Mononuclear cell (primary cell): Measurements from ENCODE around the gene EHBP1. TPM values are rescaled to one million over a fixed set of nuclear protein-coding genes. Genes with fewer than 3 reads are reported as not detected.

Experiments used
- H3K27me3 ChIP-seq: 2 replicates; pipeline ENCODE4 v1.6.0; 2011; ENCODE audit warnings: low read length, control low read depth; ENCODE audit not compliant: insufficient read depth
- H3K4me1 ChIP-seq: 2 replicates; pipeline ENCODE4 v1.5.1; 2011; ENCODE audit warnings: mild to moderate bottlenecking, low read length, control low read depth; ENCODE audit not compliant: insufficient read depth
- H3K4me3 ChIP-seq: 2 replicates; pipeline ENCODE4 v1.5.1; 2011; ENCODE audit warnings: mild to moderate bottlenecking, low read length, moderate library complexity
- H3K9me3 ChIP-seq: 2 replicates; pipeline ENCODE4 v1.5.1; 2011; ENCODE audit warnings: low read depth, mild to moderate bottlenecking, control low read depth, low read length
- total RNA-seq: library from RNA; depleted of rRNA; stranded (reverse); fragments of >200 nt; gene quantifications from one replicate; pipeline ENCODE4 v1.2.3, GENCODE V29; 2012

EHBP1 gene
- total RNA-seq, 1 donor: 31.6 TPM

DNA sequence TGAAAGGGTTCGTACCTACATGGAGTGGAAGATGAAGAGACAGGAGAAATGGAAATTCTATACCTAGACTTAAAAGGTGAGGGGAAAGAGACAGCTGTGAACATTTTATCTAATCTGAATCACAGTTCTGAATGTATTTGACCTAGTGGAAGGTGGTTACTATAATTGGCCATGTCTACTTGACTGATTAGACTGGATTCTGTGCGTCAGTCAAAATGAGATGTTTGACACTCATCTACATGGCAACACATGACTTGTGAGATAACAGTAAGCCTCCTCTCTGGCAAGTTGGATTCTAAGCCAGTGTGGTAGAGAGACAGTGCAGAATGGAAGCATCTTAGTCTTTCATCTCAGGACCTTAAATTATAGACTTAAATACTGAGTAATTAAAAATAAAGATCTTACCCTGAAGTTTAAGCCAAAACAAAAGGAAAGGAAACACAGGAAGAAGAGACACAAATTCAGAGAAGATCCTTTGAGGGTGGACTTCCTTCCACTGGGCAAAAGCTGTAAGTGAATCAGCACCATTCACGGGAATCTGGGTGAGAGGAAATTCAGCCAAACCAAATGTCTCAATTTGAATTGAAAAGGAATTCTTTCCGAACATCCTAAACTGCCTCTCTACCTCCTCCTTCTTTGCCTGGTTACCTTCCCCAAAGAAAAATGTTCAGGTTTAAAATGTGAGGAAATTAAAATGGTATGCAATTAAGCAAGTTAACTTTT lies 121.6 kb downstream of the EHBP1 start:
- no peaks in the 10 kb centered on the region for H3K4me1 ChIP-seq
- no peak overlapping the region for H3K4me3 ChIP-seq
- no peaks in the 10 kb centered on the region for H3K9me3 ChIP-seq
- no peaks in the 10 kb centered on the region for H3K27me3 ChIP-seq

DNA sequence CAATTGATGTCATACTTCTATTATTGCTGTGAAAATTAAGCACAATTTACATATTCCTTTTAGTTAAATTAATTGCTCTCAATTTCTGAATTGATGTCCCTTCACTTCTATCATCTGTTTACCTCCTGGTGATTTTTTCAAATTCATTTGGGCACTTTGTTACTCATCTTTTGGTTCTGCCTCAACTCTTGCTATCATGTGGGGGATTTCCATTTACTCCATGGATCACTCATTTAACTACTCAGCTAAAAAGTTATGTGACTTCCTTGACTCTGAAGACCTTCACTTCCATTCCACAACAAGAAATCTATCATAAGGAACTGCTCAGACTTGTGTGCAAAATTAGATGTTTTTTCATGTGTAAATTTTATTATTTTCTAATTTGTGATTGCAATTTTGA lies 126.2 kb downstream of the EHBP1 start:
- Histone ChIP-seq H3K4me3 (no peak overlapping the region), H3K4me1 (no peaks in the 10 kb centered on the region), H3K27me3 (no peaks in the 10 kb centered on the region), H3K9me3 (no peaks in the 10 kb centered on the region)

DNA sequence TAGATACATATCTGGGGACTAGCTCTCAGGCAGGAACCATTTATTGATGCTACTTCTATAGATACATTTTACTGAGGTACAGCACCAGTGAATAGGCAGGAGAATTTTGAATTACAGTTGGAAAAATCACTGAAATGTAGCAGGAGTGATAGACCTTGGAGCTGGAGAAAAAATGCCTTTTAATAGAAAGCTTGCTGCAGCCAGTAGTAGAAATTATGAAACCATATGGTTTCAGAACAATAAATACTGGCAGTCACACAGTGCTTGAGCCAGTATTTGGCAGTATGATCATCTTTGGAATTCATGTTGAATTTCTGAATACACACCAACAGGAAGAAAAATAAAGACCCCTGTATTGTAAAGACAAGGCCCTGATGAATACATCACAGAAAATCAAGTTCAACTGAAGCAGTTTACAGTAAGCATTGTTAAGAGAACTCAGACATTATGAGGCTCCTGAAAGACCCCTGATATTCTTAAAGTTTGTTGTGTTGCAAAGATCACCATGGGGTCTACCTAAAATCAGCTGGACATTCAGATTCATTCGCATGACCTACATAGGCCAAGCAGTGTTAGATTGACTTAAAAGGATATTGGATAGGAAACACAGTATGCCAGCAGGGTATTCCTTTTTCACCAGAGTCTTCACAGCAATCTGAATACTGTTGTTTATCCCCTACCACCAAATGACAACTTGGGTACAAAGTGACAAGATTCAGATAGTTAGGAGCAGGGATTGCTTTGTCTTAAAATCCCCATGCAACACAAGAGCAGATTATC lies 139.0 kb downstream of the EHBP1 start:
- Histone ChIP-seq H3K27me3 (no peaks in the 10 kb centered on the region), H3K4me3 (no peak overlapping the region), H3K4me1 (no peaks in the 10 kb centered on the region), H3K9me3 (no peaks in the 10 kb centered on the region)

DNA sequence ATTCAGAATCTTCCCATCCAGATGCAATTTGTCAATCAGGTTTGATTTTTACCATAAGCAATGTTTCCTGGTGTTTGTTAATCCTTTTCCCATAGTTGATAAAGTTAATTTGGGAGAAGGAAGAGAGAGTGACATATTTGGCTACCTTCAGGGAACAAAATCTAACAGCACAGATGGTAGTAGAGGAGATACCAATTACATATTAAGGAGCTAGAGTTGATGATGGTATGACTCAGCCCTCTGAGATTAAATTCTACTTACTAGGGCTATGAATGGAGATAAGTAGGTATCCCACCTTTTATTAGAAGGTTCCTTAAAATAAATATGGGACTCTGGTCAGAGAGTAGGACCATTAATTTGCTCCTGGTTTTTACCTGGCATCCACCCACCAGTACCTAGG lies 139.7 kb downstream of the EHBP1 start:
- Histone ChIP-seq H3K4me3 (no peak overlapping the region), H3K9me3 (no peaks in the 10 kb centered on the region), H3K27me3 (no peaks in the 10 kb centered on the region), H3K4me1 (no peaks in the 10 kb centered on the region)

DNA sequence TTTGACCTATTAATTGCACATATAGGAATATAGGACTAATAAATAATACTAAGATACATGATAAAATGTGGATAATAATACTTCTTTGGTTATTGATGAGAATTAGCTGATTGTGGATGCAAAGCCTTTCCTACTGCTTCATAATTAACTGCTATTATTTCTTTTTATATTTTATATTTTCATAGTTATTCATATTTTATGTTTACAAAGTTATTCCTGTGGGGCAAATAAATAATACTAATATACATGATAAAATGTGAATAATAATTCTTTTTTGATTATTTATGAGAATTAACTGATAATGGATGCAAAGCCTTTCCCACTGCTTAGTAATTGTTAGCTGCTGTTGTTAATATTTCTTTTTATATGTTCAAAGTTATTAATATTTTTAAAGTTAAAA lies 146.7 kb downstream of the EHBP1 start:
- H3K9me3 ChIP-seq: no peaks in the 10 kb centered on the region
- H3K4me1 ChIP-seq: no peaks in the 10 kb centered on the region
- H3K27me3 ChIP-seq: no peaks in the 10 kb centered on the region
- no peak overlapping the region for H3K4me3 ChIP-seq

DNA sequence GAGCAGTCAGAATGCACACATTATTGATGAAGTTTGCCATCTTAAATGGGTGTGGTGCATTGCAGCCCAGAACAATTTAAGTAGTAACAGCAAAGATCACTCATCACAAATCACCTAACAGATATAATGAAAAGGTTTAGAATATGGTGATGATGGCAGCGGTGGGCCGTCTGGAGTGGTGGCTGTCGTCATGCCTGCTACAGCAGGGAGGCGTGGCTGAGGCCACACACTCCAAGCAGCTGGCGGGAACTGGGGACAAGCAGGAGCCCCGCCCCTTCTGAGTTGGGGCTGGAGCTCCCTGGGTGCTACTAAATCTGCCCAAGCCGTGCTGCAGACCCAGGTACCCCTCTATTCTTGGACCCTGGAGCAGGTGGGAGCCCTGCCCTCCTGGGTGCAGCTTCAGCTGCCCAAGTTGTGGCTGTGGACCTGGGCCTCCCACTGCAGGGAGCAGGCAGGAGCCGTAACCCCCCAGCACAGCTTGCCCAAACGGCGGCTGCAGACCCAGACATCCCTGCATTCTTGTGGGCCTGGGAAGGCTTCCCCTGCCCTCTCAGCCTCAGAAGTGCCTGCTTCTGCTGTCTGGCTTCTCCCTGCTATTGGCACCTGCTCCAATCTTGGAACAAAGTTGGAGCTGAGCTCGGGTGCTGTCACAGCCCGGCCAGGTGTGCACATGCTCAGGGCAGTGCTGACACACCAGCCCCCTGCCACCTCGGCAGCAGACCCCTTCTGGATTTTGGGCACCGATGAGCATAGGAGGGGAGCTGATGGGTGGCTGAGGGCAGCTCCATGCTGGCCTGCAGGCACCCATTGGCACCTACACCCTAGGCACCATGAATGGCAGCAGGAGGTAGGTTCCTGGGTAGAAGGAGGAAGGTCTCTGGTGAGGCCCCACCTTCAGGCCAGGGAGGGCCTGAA lies 149.3 kb downstream of the EHBP1 start:
- H3K27me3 ChIP-seq: no peaks in the 10 kb centered on the region

DNA sequence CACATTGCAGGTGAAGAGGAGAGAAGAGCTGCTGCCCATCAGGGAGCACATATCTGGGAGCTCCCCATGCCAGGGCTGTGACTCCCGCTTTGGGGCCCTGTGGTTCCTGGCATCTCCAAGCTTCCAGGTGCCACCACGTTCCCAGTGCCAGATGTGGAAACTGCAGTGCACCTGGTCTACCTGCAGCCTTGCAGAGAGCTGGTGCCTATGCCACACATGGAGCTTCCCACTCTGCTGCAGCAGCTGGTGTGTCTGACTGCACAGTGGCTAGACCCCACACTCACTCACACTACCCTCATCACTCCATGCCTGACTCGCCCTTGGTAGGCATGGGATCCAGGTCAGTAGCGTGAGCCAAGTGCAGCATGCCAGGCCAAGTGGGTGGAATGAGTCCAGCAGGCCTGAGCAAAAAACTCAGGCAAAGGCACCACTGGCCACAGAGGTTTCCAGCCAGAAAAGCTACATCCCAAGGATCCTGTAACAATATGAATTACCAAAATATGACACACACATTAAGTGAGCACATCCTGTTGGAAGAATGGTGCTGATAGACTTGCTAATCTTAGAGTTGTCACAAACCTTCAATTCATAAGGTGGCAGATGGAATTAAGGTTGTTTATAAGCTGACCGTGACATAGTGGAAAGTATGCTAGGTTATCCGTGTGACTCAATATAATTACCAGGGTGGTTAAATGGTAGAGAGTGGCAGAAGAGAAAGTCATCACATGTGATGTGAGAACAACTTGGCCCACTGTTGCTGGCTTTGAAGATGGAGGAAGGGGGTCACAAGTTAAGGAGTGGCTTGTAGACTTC lies 150.9 kb downstream of the EHBP1 start:
- H3K27me3 ChIP-seq: no peaks in the 10 kb centered on the region
- no peaks in the 10 kb centered on the region for H3K9me3 ChIP-seq
- no peak overlapping the region for H3K4me3 ChIP-seq
- no peaks in the 10 kb centered on the region for H3K4me1 ChIP-seq

More for the DNA sequence above, 149.3 kb downstream of the EHBP1 start:
- Histone ChIP-seq H3K9me3 (no peaks in the 10 kb centered on the region), H3K4me3 (no peak overlapping the region), H3K4me1 (no peaks in the 10 kb centered on the region)

DNA sequence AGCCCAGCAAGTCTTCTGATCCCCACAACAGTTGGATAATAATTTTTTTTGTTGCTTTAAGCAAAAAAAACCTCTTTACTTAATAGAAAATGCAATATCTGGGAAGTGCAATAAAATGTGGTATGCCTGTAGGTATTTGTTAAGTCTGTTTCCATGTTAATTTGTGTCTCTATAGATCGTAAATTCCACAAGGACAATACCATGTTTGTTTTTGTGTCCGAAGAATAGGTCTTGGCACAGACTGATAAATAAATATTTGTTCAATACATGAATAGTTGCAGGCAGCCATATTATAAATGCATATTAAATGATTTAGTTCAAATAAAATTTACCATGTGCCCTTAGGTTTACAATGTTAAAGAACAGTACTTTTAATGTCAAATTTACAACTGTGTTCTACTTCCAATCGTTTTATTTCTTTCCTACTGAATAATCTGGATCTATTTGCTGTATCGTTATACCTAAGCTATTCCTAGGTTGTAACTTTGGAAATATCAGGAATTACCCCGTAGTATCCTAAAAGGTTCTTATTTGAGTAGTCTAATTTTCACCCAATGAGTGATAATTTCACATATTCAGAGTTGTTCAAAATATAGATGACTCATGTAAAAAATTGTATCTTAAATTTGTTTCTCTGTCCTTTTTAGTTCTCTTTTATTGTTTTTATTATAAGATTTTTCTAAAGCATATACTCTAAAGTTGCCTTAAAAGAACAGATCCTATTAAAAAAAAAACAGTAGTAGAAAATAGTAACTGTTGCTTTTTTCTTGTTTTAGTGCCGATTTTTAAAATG lies 151.8 kb downstream of the EHBP1 start:
- Histone ChIP-seq H3K27me3 (no peaks in the 10 kb centered on the region), H3K9me3 (no peaks in the 10 kb centered on the region), H3K4me1 (no peaks in the 10 kb centered on the region), H3K4me3 (no peak overlapping the region)

DNA sequence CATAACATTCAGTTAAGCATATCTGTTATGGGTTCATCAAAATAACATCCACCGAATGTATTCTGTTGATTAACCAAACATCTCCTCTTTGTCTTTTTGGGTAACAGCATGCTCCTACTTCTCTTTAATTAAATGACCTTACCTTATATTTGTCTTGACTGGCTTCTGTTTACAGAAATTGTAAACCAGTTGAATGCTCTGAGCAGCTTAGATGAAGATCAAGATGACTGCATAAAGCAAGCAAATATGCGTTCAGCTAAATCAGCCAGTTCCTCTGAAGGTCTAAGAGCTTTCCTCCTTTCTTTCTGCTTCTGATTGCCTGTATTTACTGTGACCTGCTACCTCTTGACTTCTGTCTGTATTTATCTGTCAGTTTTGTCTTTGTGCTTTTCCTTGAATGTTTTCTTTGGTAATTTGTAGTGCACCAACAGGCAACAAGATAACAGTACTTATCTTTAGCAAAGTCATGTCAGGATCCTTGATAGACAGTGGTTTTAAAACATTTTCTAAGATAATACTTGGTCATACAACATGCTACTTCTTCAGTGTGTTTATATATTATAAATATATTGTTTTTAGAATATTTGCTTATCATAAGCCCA lies 152.8 kb downstream of the EHBP1 start:
- Histone ChIP-seq H3K9me3 (no peaks in the 10 kb centered on the region), H3K4me1 (no peaks in the 10 kb centered on the region), H3K4me3 (no peak overlapping the region), H3K27me3 (no peaks in the 10 kb centered on the region)

DNA sequence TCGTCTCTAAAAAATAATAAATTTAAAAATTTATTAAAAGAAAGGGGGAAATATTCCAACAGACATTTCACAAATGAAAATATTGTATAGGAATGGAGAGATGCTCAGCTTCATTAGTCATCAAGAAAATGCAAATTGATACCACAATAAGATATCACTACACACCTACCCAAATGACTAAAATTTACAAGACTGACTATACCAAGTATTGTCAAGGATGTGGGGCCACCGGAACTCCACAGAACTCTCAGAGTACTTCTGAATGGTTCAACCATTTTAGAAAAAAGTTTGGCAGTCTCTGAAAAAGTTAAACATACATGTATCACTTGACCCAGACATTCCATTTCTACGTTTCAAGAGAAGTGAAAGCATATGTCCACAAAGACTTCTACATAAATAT lies 163.4 kb downstream of the EHBP1 start:
- Histone ChIP-seq H3K4me3 (no peak overlapping the region), H3K4me1 (no peaks in the 10 kb centered on the region), H3K27me3 (no peaks in the 10 kb centered on the region), H3K9me3 (peaks cover 12% of the 10 kb centered on the region)

DNA sequence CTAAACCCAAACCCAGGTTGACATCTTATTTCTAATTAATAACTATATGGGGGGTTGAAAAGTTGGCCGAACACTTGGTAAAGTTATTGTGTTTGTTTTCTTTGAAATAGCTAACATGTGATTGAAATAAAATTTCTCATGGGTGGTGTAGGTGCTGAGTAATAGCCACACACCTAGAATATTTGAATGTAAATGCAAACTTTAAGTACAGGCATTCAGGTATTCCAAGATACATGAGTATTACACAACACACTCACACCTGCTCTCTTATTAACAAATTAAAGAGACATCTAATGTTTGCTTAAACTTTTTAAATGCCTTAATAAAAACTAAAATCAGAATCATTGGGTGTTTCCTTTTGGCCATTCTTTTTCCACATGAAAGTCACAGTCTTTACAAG lies 165.5 kb downstream of the EHBP1 start:
- H3K9me3 ChIP-seq: peaks cover 12% of the 10 kb centered on the region
- H3K27me3 ChIP-seq: no peaks in the 10 kb centered on the region
- no peaks in the 10 kb centered on the region for H3K4me1 ChIP-seq
- H3K4me3 ChIP-seq: no peak overlapping the region

DNA sequence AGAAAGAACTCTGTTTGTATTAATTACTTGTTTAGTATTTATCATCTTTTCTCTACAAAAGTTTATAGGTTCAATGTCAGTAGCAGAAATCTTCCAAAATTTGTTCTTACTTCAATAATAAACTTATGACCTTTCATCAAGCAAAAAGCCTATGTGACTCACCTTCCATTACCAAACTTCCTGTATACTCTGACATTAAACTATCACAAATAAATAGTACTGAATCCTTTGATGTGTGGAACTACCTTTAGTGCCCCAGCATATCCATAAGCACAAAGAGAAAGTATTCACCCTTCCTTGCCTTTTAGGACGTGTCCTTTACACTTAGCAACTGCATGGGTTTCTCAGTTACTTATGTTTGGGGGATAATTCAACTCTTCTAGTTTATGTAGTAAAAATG lies 166.0 kb downstream of the EHBP1 start:
- H3K4me1 ChIP-seq: no peaks in the 10 kb centered on the region
- peaks cover 12% of the 10 kb centered on the region for H3K9me3 ChIP-seq
- H3K4me3 ChIP-seq: no peak overlapping the region
- no peaks in the 10 kb centered on the region for H3K27me3 ChIP-seq

DNA sequence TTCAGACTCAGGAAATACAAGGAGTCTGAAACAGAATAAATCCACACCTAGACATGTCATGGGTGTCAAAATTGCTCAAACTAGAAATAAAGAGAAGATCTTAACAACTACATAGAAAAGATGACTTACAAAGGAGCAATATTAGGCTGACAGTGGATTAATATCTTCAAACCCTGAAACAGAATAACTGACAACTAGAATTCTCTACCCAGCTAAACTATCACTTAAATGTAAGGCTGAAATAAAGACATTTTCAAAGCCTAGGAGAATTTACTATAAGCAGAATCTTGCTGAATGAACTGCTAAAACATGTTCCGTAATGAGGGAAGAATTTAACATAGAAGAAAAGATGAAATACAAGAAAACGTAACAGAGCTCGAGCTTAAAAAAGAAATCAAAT lies 168.1 kb downstream of the EHBP1 start:
- H3K27me3 ChIP-seq: no peaks in the 10 kb centered on the region
- peaks cover 12% of the 10 kb centered on the region for H3K9me3 ChIP-seq
- no peak overlapping the region for H3K4me3 ChIP-seq
- H3K4me1 ChIP-seq: no peaks in the 10 kb centered on the region
